Muscle of arm (tissue), 12 donors: ENCODE measurements around the gene GDNF. TPM values are rescaled to one million over a fixed set of nuclear protein-coding genes. Genes with fewer than 3 reads are reported as not detected.

Source experiments
- DNase-seq: peaks from one replicate; pipeline ENCODE4 v3.0.0-alpha.2; 2013
- polyA plus RNA-seq, 12 donors: library from polyadenylated mRNA; unstranded; fragments of 120-200 nt; gene quantifications; one replicate each; pipeline ENCODE4 v1.2.1, GENCODE V29; 2013; ENCODE audit not compliant: insufficient read length in 12 of 12

GDNF gene
- polyA plus RNA-seq, 12 donors, result 1.6 to 17.4 (median 5.6) TPM; not detected in 2

- DNase-seq, result no peak
Observed at GRCh38 chr5:37849641-37850040, 9.8 kb upstream of the GDNF start.

- DNase-seq, result no peak
Observed at GRCh38 chr5:37847978-37848425, 8.2 kb upstream of the GDNF start.

DNA sequence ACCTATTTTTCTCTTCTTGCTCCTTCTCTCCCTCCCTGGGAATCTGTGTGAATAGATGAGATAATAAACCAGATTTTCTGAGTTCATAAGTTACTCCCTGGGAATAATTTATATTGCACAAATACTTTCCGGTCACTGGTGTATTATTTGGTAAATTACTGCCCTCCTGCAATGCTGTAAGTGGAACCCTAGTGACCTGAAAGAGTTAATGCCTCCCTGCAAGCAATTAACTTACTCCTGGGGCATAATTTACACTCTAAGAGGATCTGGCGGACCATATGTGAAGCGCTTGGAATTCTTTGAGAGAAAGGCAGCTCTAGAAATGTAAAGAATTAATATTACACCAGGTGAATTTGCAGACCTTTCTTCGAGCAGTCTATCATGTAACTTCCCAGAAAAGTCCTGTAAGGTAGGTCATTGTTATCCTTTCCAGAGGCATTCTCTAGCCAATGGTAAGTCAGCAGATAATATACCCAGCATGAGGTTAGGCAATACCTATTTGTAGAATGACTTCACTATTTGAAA is 7.0 kb upstream of the GDNF start:
- DNase-seq, result no peak

- DNase-seq, result no peak
Observed at GRCh38 chr5:37844009-37844408, 4.2 kb upstream of the GDNF start.

GRCh38 chr5:37842048-37842447 is 2.2 kb upstream of the GDNF start:
- no peak for DNase-seq

GRCh38 chr5:37841203-37841602 is 1.4 kb upstream of the GDNF start:
- DNase-seq, result no peak

GRCh38 chr5:37840053-37841034 is 503 bp upstream of the GDNF start:
- DNase-seq, result peak; percentile 34

GRCh38 chr5:37838933-37839341 is 904 bp downstream of the GDNF start:
- peak; percentile 13 for DNase-seq

DNA sequence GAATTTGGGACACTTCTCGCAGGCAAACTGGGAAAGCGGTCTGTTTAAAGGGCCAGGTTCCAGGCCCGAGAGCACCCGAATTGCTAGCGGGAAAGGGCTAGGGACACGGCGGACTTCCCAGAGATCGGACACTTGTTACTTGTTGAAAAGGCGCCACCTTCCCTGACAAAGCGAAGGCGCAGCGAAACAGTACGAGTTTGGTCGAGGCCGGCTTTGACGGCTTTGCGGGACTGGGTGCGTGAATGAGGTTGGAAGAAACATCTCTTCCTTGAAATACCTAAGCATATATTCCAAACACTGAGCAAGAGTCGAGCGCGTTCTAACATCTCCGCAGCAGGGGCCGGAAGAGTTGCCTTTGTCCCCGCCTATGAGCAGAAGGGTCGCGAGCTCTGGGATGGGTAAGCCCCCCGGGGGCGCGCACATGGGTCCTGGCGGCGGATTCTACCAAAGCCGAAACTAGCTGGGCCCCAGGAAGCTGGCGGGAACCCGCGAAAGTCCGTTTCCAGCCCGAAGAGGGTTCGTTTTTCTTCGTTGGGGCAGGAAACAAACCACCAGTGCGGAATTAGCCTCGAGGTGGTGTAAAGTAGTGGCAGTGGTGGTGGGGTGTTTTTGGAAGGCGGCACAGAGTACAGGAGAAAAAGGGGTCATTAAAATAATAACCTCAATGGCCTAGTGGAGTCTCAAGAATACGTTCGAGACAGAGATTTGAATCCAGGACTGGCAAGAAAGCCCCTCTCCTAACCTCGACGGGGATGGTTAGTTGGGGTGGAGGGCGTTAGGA is 1.5 kb downstream of the GDNF start:
- DNase-seq, result peak; percentile 25

DNA sequence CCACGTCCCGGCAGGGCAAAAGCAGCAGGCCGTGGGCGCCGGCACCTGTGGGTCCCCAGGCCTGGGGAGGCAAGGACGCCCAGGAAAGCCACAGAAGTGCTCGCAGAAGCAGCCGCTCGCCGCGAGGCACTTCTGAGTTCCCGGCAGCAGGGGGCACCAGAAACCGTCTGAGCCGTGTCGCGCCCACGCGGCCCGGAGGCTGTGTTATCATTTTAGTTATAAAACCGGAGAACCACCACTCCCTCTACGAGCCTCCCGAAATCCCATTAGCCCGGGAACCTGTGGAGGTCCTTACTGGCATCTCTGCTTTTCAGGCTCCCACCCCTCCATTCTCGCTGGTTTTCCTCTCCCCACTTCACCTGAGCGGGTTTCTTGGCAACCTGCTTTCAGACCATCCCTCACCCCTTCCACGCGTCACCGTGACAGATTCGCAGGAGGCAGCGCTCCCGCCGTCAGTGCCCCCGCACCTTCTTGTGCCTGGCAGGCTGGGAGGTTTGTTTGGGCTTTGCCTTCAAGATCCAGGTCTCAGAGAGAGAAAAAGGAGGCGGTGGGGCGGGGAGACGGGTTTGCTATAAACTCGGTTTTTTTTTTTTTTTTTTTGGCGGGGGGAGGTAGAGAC is 2.3 kb downstream of the GDNF start:
- DNase-seq, result peak; percentile 84

- DNase-seq, result no peak
Observed at GRCh38 chr5:37836592-37837413, 3.0 kb downstream of the GDNF start.

DNA sequence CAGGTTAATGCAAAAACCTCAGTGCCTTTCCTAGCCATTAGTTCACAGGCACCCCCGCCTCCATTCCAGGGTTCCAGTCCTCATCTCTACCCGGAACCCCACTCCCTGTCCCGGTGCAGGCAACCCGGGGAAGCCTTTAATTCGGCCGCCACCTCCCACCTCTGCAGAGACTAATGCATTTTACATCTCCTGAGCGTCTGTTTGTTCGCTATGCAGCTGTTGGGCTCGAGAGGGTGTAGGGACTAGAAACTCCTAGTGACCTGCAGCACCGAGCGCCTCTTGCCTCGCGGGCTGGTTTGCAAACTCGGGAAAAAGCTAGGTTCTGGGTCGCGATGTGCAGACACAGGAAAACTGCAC is 3.6 kb downstream of the GDNF start:
- DNase-seq, result no peak

DNA sequence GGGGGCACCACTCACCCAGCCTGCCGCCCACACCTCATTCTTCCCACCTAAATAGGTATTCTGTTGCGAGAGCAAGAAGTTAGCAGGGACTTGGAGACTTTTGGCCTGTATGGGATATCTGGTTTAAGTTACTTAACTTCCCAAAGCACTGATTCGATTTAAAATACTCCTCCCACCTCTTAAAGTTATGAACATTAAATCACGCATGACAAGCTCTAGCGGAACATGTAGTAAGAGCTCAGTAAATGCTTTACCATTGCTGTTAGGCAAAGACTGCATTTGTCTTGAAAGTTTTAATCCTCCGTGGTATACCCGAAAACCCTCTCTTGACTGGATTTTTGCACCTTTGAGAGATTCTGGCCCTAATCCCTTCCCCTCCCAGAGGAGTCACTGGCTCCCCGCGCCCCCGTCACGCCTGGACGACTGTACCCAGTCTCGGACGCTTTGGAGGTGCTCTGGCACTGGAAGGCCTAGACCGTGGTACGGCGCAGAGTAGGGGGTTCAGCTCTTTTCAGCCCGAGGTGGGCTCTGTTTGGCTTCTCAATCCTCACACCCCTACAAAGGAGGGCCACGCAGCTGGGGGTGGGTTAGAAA is 4.4 kb downstream of the GDNF start:
- DNase-seq, result no peak

DNA sequence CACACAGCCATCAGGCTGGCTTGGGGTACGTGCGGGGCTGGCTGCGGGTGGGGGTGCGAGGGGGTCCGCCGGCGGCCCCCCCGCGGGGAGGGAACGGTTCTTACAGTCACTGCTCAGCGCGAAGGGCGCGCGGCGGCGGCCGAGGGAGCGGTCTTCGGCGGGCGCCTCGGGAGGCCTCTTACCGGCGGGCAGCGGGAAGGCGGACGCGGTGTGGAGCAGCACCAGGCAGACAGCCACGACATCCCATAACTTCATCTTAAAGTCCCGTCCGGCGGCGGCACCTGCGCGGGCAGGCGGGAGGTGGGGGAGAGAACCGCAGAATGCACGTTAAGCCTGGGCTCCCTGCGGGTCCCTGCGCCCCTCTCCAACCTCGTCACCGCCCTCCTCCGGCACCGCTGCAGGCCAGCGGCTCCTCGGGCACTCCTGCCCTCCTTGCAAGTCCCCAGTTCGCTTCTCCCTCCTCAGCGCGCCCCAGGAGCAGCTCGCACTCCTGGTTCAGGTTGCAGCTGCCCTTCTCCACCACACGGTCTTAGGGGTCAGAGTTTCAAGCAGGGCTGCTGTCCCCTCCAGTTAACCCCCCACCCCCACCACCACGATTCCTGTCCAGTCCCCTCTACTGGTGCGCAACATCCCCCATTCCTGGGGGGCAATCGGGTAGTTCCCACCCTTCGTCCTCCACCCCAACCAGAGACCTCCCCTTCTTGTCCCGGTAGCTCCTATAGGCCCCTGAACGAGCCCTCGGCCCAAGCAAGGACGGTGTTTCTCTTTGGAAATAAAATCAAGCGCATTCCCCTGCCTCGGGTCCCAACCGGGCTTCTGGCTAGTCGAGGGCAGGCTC is 5.1 kb downstream of the GDNF start:
- no peak for DNase-seq

DNA sequence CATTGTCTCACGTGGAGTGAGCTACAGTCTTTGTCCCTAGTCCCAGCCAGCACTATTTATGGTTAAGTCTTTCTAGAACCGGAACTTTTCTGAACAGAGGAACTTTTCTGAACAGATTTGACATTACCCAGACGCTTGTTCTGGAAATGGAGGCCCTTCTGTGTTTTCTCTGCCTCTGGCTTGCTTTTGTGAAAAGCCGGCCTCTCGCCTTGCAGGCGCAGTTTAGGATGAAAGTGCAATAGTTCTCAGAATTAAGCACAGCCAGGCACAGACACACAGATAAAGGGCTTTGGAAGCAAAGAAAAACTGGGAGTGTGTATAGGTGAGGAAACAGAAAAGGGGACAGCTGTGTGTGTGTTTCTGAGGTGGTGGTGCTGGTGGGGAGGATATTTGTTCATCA is 5.9 kb downstream of the GDNF start:
- DNase-seq, result no peak

GRCh38 chr5:37831821-37832534 is 7.9 kb downstream of the GDNF start:
- DNase-seq, result no peak

GRCh38 chr5:37830348-37830747 is 9.5 kb downstream of the GDNF start:
- DNase-seq, result no peak

DNA sequence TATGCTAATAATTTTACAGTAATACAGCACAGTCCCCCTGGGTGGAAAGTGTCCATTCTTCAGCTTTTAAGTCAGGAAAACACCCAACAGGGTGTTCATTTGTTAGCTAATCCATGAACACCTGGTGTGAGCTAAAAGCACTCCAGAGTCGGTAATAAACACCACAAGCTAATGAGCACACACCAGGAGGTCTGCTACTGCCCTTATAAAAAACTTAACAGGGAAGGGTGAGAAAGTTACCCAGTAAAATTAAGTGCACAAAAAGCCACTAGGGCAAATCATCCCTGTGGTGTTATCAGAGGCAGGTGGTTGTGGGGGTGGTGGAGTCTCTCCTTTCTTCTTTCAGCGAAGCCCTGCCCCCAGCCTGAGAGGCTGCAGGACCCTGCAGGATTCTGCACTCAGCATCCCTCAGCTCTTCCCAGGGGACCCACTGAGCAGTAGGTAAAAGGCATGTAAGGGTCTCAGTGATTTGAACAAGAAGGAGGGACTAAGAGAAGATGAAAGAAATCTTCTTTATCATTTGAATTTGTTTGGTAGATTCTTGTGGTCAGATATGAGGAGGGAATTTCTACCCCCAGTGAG is 14.4 kb downstream of the GDNF start:
- no peak for DNase-seq
